ENCODE data around the gene ISX. TPM values are rescaled to one million over a fixed set of nuclear protein-coding genes. Genes with fewer than 3 reads are reported as not detected.

Gene ISX
- total RNA-seq, 1 experiment from 2014 or later = not detected

GRCh38 chr22:35133702-35134380 is 67.9 kb downstream of the ISX start:
- DNase-seq = no peak
- no peak overlapping the region for H2AFZ ChIP-seq (ENCODE audit: low read length)
- H3K79me2 ChIP-seq (ENCODE audit: low read length) = no peaks in the 10 kb centered on the region
- no peak overlapping the region for H3K4me2 ChIP-seq (ENCODE audit: low read depth, low read length, poor library complexity, severe bottlenecking)
- H3K36me3 ChIP-seq (ENCODE audit: insufficient read depth, low read length) = no peaks in the 10 kb centered on the region
- no peaks in the 10 kb centered on the region for H4K20me1 ChIP-seq (ENCODE audit: insufficient read depth, low read depth, low read length)
- H3K27me3 ChIP-seq (ENCODE audit: low read length) = no peaks in the 10 kb centered on the region
- H3K27ac ChIP-seq (ENCODE audit: low read length) = no peak overlapping the region
- H3K4me3 ChIP-seq (ENCODE audit: low read length) = no peak overlapping the region
- H3K9me2 ChIP-seq (replicated peaks; ENCODE audit: insufficient read depth, low read length) = no peaks in the 10 kb centered on the region
- peaks cover 9% of the 10 kb centered on the region for H3K4me1 ChIP-seq (ENCODE audit: low read length)
- no peaks in the 10 kb centered on the region for H3K9me3 ChIP-seq (ENCODE audit: low read length)
- H3K9ac ChIP-seq (ENCODE audit: low read length) = no peak overlapping the region

DNA sequence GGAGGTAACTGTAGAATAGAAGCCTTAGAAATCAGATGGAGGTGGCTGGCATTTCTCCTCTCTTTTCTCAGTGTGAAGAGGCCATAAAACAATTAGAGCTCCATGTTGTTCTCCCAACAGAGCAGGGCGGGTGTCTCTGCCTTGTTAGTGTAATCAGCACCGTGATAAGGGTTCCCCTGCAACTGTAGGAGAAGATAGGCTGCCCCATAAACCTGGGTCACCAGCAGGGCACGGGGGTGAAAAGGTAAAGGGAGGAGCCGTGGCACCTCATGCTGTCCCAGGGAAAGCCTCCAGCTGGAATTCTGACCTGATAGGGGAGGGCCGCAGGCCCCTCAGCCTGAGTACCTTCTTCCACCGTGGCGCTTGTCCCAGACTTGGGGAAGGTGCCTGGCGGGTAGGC is 68.7 kb downstream of the ISX start:
- H2AFZ ChIP-seq (ENCODE audit: low read length) = no peak overlapping the region
- no peaks in the 10 kb centered on the region for H3K27me3 ChIP-seq (ENCODE audit: low read length)
- no peaks in the 10 kb centered on the region for H3K9me2 ChIP-seq (replicated peaks; ENCODE audit: insufficient read depth, low read length)
- no peak overlapping the region for H3K27ac ChIP-seq (ENCODE audit: low read length)
- H3K79me2 ChIP-seq (ENCODE audit: low read length) = no peaks in the 10 kb centered on the region
- H3K36me3 ChIP-seq (ENCODE audit: insufficient read depth, low read length) = no peaks in the 10 kb centered on the region
- H3K9me3 ChIP-seq (ENCODE audit: low read length) = no peaks in the 10 kb centered on the region
- DNase-seq = no peak
- H3K4me2 ChIP-seq (ENCODE audit: low read depth, low read length, poor library complexity, severe bottlenecking) = no peak overlapping the region
- no peak overlapping the region for H3K4me3 ChIP-seq (ENCODE audit: low read length)
- peaks cover 9% of the 10 kb centered on the region for H3K4me1 ChIP-seq (ENCODE audit: low read length)
- H3K9ac ChIP-seq (ENCODE audit: low read length) = no peak overlapping the region
- H4K20me1 ChIP-seq (ENCODE audit: insufficient read depth, low read depth, low read length) = no peaks in the 10 kb centered on the region

GRCh38 chr22:35135165-35135564 is 69.2 kb downstream of the ISX start:
- Histone ChIP-seq H3K9me2 (replicated peaks; ENCODE audit: insufficient read depth, low read length) (no peaks in the 10 kb centered on the region), H3K9ac (ENCODE audit: low read length) (no peak overlapping the region), H3K27me3 (ENCODE audit: low read length) (no peaks in the 10 kb centered on the region), H3K4me1 (ENCODE audit: low read length) (peaks cover 9% of the 10 kb centered on the region), H3K4me3 (ENCODE audit: low read length) (no peak overlapping the region), H3K27ac (ENCODE audit: low read length) (no peak overlapping the region), H3K36me3 (ENCODE audit: insufficient read depth, low read length) (no peaks in the 10 kb centered on the region), H3K9me3 (ENCODE audit: low read length) (no peaks in the 10 kb centered on the region), H3K79me2 (ENCODE audit: low read length) (no peaks in the 10 kb centered on the region), H4K20me1 (ENCODE audit: insufficient read depth, low read depth, low read length) (no peaks in the 10 kb centered on the region), H3K4me2 (ENCODE audit: low read depth, low read length, poor library complexity, severe bottlenecking) (no peak overlapping the region), H2AFZ (ENCODE audit: low read length) (no peak overlapping the region)
- DNase-seq = no peak

Other genes starting within 250 kb of the ISX start
- gene HMGXB4, start 191.3 kb downstream of the ISX start, total RNA-seq (2014; rRNA removed; shearing (Covaris generic); ENCODE audit: low replicate concordance) = 13.5 and 19.1 TPM in 2 replicates
- gene TOM1, start 233.7 kb downstream of the ISX start, total RNA-seq (2014; rRNA removed; shearing (Covaris generic); ENCODE audit: low replicate concordance) = 8.3 and 21.7 TPM in 2 replicates